Effector CD8-positive, alpha-beta T cell (primary cell): Measurements from ENCODE around the gene TDRD10.

Source experiments
- DNase-seq: peaks from one replicate; lab custom pipeline; 2025; lab: John Stamatoyannopoulos, UW

TDRD10 gene

DNA sequence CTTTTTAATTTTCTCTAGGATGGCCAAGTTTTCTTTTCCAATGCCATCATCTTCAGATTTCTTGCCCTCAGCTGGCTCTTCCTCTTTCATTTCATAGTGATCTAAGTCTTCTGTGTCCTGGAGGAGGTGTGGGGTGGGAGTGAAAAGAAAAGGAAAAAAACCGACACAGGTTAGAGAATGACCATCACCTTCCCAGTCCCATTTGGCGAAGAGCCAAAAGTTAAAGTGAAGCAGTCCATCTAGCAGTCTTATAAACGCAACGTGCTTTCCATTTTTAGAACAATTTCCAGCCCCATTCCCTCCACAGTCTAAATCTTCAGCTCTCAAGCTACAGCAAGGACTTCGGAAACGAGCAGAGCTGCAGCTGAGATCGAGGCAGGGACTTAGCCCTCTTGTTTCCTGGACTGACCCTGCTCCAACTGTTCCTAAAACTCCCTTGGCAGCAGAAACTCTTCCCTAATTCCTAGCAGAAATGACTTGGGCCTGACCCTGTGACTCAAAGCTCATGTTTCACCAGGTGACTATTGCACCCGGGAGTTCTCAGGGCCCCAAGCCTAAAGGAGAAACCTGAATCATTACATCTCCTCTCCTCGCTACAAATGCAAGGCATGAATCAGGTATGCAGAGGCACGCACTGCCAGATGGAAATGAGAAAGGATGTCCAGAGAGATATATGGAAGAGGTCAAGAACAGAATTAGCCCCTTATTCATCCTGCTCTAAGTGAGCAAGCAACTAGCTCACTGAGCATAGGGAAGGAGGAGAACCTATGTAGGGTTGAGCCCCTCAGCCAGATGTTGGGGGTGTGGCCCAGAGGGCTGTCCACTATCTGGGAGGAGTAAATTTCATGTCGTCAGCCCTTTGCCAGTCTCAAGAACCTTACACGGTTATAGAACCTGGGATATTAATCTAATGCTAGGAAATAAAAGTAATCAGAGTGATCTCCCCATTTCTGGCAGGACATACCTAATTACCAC is 51.3 kb downstream of the TDRD10 start:
- DNase-seq = no peak

DNA sequence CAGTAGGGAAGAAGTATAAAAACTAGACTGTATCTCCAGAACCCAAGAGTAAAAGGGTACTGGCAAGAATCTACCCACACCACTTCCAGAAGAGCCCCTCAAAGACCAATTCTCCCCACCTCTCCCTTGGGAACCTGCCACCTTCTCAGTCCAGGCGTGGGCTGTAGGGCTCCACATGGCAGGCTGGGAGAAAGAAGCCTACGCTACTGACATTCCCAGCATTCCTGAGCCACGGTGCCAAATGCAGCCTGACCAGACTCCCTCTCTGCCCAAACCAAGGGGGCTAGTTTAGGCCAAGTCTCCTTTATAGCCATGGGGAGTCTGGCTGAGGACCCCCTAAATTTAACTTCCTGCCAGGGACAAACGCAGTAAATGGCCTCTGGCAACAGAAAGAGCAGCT is 54.4 kb downstream of the TDRD10 start:
- no peak for DNase-seq

DNA sequence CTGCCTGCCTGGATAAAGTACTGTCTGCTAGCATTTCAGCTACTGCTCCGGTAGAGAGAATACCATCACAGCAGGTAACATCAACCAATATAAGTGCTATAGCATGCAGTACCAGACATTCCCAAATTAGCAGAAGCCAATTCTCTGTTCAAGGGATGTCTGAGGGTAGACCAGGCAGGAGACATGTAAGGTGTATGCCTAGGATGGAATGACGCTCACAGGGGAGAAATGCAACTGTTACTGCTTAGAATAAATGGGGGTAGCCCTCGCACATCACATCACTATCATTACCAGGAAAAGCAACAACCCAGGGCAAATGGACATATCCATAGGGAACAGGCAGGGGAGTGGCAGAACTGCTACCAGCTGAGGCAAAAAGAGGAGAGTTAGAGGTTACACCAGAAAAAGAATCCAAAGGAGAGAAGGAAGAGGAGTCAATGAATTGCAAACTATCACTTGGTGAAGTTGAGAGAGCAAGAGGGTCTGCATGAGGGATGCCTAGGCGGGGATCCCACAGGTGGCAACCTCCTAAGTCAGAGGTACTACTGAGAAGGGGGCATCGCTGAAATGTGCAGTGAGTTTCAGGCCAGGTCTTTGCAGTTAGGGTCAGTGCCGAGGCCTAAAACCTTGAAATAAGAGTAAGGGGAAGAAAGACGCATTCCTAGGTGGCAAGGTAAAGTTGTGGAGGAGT is 55.4 kb downstream of the TDRD10 start:
- no peak for DNase-seq

DNA sequence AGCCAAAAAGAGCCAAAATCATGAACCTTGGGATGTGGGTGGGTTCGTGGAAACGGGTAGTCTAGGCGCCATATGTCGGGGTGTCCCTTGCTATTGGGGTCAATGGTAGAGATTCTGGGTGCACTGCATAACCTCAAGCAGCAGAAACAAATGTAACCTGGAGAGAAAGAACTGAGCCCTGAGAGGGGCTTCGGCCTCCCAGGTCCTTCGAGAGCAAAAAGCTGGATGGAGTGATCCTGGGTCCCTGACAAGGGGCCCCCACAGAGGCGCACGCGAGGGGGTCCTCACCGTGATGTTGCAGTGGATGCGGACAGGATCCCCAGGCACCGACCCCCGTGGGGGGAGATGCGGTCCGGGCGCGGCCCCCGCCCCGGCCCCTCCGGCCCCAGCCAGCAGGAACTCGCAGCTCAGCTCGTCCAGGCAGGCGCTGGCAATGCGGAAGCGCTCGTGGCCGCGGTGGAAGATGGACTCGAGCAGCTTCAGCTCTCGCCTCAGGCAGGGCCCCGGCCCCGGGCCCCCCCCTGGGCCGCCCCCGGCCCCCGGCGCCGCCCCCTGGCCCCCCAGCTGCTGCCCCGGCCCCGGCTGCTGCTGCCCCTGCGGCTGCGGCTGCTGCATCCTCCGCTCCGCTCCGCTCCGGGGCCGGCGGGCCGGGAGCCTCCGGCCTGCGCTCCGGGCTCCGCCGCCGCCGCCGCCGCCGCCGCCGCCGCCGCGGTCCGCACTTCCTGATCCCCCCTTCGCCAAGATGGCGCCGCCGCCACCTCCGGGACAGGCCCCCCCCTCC is 56.1 kb downstream of the TDRD10 start, which contains the start of gene UBE2Q1:
UBE2Q1 (minus strand) TSS at position 724 of the 781 bp plus-strand sequence; CDS start at position 615, 109 bp downstream.
- DNase-seq = peak; percentile 33

DNA sequence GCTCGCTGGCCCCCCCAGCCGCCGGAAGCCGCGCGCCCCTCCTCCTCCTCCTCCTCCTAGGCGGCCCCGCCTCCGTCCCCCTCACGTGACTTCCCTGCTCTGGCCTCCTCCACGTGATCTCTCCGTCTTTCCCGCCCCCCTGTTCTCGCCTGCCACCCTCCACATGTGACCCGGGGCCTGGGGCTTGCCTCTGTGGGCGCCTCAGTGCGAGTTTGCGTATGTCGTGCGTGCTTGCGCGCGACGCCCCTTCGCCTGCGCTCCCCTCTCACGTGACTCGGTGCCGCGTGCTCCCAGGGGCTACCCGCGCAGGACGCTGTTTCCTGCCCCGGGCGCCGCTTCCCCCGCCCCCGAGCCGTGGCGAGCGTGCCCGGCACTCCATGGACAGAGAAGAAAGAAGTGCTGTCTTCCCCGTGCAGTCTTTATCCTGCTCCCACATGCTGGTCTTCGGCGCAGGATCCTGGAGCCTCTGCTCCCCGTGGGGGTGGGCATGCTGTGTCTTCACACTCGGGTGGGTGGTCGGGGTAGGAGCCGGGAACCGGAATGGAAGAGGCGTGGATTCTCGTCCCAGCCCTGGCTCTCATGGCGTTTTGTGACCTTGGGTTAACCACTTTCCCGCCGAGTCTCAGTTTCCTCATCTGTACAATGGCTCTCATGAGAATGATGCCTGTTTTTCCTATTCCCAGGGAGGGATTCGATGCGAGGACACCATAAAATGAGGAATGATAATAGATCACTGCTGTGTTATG is 56.9 kb downstream of the TDRD10 start:
- DNase-seq = peak; percentile 99

DNA sequence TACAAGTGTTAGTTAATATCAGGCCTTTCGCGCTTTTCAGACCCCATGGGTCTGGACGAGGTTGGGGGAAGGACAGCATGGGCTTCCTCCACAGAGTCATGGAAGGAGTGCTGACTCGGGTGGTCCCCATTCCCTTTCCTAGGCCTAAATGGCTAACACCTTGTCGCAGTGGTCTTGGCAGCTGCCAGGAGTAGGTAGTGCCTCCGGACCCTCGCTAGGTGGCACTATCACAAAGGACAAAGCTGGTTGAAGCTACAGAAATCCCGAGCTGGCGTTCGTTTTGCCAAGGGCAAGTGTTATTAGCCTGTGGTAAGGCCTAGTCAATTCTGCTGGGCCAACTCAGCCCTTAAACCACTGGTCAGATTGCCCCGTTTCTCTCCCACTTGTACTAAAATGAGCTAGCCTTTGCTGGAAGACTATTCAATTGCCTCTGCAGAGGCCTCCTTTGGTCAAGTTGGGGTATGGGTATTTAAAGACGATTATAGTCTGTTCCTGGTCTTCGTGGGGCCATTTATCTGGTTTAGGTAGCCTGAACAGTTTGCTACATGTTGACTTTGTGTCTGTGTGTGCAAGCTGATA is 57.5 kb downstream of the TDRD10 start:
- DNase-seq = peak; percentile 68

DNA sequence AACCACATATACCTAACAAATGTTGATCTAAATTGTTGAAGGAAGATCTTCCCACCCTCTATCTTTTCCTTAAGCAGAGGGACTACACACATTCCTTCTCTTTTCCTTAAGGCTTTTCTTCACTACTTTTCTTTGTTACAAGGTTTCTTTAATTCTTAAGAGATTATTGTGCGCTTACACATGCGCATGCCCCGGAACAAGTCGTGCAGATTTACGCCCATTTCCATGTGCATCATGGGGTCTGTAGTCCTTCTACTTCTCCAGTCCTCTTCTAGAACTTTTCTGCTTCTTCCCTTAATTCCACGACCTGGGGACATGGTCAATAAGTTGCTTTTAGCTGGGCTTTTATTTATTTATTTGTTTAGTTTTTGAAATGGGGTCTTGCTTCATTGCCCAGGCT is 63.9 kb downstream of the TDRD10 start:
- DNase-seq = no peak

DNA sequence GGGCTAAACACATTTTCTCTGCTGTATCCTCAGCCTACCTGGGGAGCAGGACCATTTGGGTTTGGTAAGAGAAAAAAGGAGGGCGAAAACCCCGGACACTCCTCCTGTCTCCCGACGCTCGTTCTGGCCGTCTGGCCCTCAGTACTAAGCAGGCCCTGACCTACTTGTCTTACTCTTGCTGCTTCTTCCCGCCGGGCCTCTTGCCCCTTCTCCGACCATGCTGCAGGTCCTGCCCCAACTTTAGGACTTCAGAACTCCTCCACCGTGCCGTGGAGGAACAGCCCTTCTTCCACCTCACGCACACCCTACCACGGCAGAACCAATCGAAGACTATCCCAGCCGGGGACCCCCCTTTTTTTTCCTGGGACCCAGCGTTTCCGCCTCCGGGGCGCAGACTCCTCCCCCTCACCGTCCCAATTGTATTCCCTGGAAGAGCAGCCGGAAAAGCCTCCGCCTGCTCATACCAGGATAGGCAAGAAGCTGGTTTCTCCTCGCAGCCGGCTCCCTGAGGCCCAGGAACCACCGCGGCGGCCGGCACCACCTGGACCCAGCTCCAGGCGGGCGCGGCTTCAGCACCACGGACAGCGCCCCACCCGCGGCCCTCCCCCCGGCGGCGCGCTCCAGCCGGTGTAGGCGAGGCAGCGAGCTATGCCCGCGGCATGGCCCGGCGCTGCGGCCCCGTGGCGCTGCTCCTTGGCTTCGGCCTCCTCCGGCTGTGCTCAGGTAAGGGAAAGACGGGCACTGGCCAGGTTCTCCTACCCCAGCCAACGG is 65.6 kb downstream of the TDRD10 start, which contains the start of gene CHRNB2:
CHRNB2 (plus strand) TSS at position 393 of the 771 bp plus-strand sequence; CDS start at position 660, 267 bp downstream.
- peak; percentile 53 for DNase-seq

DNA sequence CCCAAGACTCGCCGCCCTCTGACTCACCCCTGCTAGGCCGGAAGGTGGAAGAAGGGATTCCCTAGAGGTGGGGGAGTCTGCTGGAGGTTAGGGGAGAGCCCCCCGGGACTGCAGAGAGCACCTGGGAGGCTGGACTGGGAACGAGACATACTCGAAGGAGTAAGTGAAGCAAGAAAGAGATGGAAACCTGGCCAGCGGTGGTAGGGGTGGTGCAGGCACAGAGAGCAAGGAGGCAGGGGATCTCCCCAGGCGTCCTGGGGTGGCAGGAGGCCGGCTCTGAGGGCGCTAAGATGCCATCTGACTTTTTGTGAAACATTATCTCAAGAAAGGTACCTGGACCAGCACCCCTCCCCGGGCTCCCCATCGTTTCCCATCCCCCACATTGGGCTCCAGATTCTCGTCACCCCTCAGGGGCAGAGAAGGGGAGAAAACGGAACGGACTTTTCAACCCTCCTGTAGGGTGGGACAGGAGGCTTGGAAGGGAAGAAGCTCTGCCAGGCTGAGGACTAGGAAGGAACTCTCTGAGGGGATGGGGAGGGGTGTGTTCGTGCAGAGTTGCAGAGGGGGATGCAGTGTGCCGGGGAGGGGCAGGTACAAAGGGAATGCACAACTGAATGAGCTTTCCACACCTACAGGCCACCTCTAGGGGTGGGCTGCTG is 66.3 kb downstream of the TDRD10 start:
- no peak for DNase-seq

DNA sequence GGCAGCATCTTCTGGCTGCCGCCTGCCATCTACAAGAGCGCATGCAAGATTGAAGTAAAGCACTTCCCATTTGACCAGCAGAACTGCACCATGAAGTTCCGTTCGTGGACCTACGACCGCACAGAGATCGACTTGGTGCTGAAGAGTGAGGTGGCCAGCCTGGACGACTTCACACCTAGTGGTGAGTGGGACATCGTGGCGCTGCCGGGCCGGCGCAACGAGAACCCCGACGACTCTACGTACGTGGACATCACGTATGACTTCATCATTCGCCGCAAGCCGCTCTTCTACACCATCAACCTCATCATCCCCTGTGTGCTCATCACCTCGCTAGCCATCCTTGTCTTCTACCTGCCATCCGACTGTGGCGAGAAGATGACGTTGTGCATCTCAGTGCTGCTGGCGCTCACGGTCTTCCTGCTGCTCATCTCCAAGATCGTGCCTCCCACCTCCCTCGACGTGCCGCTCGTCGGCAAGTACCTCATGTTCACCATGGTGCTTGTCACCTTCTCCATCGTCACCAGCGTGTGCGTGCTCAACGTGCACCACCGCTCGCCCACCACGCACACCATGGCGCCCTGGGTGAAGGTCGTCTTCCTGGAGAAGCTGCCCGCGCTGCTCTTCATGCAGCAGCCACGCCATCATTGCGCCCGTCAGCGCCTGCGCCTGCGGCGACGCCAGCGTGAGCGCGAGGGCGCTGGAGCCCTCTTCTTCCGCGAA is 69.4 kb downstream of the TDRD10 start:
- DNase-seq = no peak

DNA sequence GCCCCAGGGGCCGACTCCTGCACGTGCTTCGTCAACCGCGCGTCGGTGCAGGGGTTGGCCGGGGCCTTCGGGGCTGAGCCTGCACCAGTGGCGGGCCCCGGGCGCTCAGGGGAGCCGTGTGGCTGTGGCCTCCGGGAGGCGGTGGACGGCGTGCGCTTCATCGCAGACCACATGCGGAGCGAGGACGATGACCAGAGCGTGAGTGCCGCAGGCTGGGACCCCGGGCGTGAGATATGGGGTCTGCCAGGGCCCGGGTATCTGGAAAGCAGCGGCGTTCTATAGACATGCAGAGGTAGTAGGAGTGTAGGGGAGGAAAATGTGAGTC is 69.9 kb downstream of the TDRD10 start:
- DNase-seq = no peak

DNA sequence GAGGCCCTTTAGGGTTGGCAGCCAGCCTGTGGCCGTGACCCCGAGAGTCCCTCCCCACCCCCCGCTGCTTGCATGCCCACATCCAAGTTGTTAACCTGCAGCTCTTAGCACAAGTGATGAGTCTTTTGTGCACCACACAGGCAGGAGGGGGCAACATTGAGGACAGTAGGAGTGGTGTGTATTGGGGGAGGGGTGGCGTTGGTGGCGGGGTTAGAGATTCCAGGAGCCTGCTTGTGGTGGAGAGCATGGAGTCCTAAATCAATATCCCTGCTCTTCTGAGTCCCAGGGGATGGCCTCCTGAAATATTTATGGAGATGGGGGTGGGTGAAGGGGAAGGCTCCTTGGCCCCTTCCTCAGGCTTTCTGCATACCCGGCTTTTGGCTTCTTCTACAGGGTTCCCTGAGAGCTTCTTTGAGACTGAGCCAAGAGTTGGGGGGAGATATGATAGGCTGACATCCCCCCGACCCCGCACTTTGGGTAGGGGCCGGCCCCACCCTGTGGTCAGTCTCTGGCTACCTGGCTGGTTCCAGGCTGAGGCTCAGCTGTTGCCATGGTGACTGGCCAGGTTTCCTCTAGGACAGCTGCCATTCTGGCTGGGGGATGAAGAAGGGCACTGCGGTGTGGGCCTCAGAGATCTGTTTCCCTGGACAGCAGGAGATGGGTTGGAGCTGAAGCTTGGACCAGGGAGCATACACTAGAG is 70.6 kb downstream of the TDRD10 start:
- no peak for DNase-seq

DNA sequence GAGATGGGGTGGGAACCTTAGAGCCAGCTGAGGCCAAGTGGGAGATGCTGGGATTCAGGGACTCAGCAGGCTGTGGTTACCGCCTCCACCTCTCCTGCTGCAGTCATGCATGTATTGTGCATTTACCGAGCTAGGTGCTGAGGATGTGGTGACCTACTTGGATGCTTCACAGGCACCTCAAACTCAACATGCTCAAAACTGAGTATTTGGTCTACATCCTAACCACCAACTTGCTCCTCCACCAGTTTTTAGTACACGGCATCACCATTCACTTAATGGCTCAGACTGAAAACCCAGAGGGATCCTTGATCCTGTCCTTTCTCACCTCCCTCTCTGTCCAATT is 71.1 kb downstream of the TDRD10 start:
- no peak for DNase-seq

DNA sequence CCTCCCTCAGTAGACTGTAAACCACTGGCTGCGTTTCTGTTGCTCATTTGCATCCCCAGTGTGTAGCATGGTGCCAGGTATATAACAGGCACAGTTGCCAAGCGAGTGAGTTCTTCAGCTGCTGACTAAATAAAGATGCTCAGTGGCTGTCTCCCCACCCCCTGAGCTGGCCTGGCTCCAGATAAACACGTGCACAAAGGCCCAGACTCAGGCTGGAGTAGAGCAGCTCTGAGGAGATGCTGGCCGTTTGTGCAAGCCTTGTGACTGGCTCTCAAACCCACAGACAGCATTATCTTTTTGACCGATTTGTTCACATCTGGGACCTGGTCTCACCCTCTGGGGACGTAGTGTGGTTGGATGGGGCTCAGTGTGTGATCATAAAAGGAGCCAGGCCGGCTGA is 72.7 kb downstream of the TDRD10 start:
- no peak for DNase-seq

DNA sequence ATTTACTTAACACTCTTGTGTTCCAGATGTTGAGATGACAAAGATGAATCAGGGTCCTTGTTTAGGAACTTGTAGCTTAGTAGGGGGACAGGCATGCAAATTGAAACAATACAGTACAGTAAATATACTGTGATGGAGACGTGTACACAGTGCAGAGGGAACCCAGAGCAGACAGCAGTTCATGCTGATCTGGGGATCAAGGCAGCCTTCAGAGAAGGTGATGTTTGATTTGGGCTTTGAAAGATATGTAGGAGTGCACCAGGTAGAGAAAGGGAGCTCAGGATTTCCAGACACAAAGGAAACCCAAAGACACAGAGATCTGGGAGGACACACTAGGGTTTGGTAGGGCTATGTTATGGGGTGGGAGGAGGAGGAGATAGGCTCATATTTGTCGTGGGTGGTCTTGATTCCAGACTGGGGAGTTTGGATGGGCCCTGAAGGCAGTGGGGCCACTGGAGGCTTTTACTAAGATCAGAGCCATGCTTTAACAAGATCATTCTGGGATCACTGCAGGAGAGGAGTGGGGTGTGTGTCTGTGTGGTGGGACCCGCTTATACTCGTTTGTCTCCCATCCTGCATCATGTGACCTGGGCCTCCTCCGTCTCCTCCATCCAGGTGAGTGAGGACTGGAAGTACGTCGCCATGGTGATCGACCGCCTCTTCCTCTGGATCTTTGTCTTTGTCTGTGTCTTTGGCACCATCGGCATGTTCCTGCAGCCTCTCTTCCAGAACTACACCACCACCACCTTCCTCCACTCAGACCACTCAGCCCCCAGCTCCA is 73.3 kb downstream of the TDRD10 start:
- DNase-seq = no peak

DNA sequence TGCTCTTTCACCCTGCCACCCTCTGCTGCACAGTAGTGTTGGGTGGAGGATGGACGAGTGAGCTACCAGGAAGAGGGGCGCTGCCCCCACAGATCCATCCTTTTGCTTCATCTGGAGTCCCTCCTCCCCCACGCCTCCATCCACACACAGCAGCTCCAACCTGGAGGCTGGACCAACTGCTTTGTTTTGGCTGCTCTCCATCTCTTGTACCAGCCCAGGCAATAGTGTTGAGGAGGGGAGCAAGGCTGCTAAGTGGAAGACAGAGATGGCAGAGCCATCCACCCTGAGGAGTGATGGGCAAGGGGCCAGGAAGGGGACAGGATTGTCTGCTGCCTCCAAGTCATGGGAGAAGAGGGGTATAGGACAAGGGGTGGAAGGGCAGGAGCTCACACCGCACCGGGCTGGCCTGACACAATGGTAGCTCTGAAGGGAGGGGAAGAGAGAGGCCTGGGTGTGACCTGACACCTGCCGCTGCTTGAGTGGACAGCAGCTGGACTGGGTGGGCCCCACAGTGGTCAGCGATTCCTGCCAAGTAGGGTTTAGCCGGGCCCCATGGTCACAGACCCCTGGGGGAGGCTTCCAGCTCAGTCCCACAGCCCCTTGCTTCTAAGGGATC is 74.0 kb downstream of the TDRD10 start:
- no peak for DNase-seq

DNA sequence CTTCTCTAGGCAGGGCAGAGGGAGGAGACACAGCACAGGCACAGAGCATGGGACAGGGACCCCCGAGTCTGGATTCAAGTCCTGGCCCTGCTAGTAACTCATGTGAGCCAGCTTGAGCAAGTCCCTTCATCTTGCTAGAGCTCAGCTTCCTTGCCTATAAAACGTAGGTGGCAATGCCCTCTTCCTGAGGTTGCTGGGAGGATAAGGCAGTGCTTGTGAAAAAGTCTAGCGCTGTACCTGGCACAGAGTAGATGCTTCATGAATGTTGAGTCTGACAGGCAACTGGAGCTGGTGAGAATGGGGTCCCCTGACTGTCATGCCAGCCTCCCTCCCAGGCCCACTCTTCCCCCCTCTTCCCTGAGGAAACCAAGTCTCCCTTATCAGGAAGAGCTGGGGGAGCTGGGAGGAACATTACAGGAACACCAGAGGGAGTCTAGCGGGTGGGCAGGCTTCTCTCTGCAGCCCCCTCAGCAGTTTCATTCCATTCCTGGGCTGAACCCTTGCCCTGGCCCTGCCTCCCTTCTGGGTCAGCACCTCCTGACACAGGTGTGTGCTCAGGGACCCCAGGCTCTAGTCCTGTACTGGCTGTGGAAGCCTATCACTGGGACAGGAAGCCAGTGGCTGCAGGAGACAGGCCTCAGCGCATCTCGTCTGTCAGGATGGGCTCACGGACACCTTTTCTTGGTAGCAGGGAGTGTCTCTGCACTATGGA is 75.5 kb downstream of the TDRD10 start:
- no peak for DNase-seq
